GM19372 (cell line): ENCODE measurements around the gene TRIM63.

Source experiments
- ATAC-seq: cut with Tn5 transposase; IDR thresholded peaks from one replicate; pipeline ENCODE4 v1.9.1; 2021; ENCODE audit warnings: mild to moderate bottlenecking, low read depth, moderate library complexity; ENCODE audit not compliant: unreplicated experiment

TRIM63 gene

GRCh38 chr1:26059906-26060305 lies 7.5 kb downstream of the TRIM63 start:
- ATAC-seq, result no peak

GRCh38 chr1:26058052-26058595 lies 9.3 kb downstream of the TRIM63 start:
- ATAC-seq, result no peak

- no peak for ATAC-seq
These were observed 10.2 kb downstream of the TRIM63 start for GRCh38 chr1:26057189-26057588.

GRCh38 chr1:26055041-26055440 lies 12.4 kb downstream of the TRIM63 start:
- ATAC-seq, result no peak

GRCh38 chr1:26053718-26054560 lies 13.5 kb downstream of the TRIM63 start:
- no peak for ATAC-seq

- no peak for ATAC-seq
These were observed 17.2 kb downstream of the TRIM63 start for GRCh38 chr1:26050248-26050640.

- ATAC-seq, result no peak
These were observed 17.7 kb downstream of the TRIM63 start for GRCh38 chr1:26049531-26050247.

- no peak for ATAC-seq
These were observed 20.1 kb downstream of the TRIM63 start for GRCh38 chr1:26047278-26047874.

GRCh38 chr1:26046246-26047095 lies 21.0 kb downstream of the TRIM63 start:
- no peak for ATAC-seq

- ATAC-seq, result no peak
These were observed 21.6 kb downstream of the TRIM63 start, which contains the start of gene SLC30A2 for GRCh38 chr1:26045722-26046245. Gene SLC30A2 (minus strand): TSS chr1:26046118. CDS start chr1:26045896, 222 bp downstream.

- ATAC-seq, result no peak
These were observed 22.3 kb downstream of the TRIM63 start for GRCh38 chr1:26044971-26045721.

GRCh38 chr1:26044414-26044813 lies 23.0 kb downstream of the TRIM63 start:
- no peak for ATAC-seq

GRCh38 chr1:26043765-26044164 lies 23.7 kb downstream of the TRIM63 start:
- no peak for ATAC-seq

- ATAC-seq, result no peak
These were observed 25.5 kb downstream of the TRIM63 start for GRCh38 chr1:26041978-26042377.

- ATAC-seq, result no peak
These were observed 26.0 kb downstream of the TRIM63 start for GRCh38 chr1:26041401-26041800.

GRCh38 chr1:26038904-26039303 lies 28.5 kb downstream of the TRIM63 start:
- no peak for ATAC-seq

GRCh38 chr1:26038477-26038876 lies 29.0 kb downstream of the TRIM63 start:
- no peak for ATAC-seq

- ATAC-seq, result no peak
These were observed 29.5 kb downstream of the TRIM63 start for GRCh38 chr1:26037904-26038303.

GRCh38 chr1:26036756-26037281 lies 30.6 kb downstream of the TRIM63 start:
- no peak for ATAC-seq
